ENCODE measurements around the gene PNKD. TPM values are rescaled to one million over a fixed set of nuclear protein-coding genes. Genes with fewer than 3 reads are reported as not detected.
"Not testable (repeated sequence)": the region's sequence is repeated elsewhere in the genome, so short reads cannot be mapped to it uniquely, and the experiment has no call there.

The PNKD gene
- total and polyA plus RNA-seq, 7 donors: 31.5 to 86.9 (median 54.5) TPM

DNA sequence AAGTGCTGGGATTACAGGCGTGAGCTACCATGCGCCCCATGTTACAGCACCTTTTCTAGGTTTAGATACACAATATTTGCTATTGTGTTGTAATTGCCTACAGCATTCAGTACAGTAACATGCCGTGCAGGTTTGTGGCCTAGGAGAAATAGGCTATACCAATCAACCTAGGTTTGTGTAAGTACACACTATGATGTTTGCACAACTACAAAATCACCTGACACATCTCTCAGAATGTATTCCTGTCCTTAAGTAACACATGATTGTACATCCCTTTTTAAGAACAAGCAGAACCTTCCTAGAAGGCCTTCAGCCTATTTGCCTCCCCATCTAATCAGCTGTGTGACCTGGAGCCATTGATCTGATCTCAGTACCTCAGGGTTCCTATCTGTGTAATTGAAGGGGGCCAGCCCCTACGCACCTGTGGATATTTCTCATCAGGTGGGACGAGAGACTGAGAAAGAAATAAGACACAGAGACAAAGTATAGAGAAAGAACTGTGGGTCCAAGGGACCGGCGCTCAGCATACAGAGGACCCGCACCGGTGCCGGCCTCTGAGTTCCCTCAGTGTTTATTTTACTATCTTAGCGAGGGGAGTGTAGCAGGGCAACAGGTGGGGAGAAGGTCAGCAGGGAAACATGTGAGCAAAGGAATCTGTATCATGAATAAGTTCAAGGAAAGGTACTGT is 40.7 kb downstream of the PNKD start:
- ATAC-seq (no peak), DNase-seq (no peak)
- 87 to 92% (median 89%) methylated on average over 11 of the region's 11 CpGs for WGBS, 3 donors
- TF ChIP-seq, protein P1, sequence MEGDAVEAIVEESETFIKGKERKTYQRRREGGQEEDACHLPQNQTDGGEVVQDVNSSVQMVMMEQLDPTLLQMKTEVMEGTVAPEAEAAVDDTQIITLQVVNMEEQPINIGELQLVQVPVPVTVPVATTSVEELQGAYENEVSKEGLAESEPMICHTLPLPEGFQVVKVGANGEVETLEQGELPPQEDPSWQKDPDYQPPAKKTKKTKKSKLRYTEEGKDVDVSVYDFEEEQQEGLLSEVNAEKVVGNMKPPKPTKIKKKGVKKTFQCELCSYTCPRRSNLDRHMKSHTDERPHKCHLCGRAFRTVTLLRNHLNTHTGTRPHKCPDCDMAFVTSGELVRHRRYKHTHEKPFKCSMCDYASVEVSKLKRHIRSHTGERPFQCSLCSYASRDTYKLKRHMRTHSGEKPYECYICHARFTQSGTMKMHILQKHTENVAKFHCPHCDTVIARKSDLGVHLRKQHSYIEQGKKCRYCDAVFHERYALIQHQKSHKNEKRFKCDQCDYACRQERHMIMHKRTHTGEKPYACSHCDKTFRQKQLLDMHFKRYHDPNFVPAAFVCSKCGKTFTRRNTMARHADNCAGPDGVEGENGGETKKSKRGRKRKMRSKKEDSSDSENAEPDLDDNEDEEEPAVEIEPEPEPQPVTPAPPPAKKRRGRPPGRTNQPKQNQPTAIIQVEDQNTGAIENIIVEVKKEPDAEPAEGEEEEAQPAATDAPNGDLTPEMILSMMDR (IDR thresholded peaks at IDR 0.05): no peak
- no peak overlapping the region for H3K27ac ChIP-seq
- H3K36me3 ChIP-seq (ENCODE audit: insufficient read depth in 1 of 2, low read depth in 1 of 2): no peaks in the 10 kb centered on the region
- no peaks in the 10 kb centered on the region for H3K27me3 ChIP-seq (ENCODE audit: insufficient read depth in 3 of 3, low read length in 2 of 3)
- H3K4me1 ChIP-seq: no peaks in the 10 kb centered on the region
- no peaks in the 10 kb centered on the region for H3K9me3 ChIP-seq
- H3K4me3 ChIP-seq: no peak overlapping the region
- intact Hi-C loops (cut with DNase I): no loop called here

DNA sequence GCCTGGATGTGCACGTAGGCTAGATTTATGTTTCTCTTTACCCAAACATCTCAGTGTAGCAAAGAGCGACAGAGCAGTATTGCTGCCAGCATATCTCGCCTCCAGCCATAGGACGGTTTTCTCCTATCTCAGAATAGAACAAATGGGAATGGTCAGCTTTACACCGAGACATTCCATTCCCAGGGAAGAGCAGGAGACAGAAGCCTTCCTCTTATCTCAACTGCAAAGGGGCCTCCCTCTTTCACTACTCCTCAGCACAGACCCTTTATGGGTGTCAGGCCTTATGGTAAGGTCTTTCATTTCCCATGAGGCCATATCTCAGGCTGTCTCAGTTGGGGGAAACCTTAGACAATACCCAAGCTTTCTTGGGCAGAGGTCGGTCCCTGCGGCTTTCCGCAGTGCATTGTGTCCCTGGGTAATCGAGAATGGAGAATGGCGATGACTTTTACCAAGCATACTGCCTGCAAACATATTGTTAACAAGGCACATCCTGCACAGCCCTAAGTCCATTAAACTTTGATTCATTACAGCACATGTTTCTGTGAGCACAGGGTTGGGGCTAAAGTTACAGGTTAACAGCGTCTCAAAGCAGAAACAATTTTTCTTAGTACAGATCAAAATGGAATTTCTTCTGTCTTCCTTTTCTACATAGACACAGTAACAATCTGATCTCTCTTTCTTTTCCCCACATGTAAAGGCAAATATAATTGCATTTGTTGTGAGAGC is 41.4 kb downstream of the PNKD start:
- H3K27me3 ChIP-seq (ENCODE audit: insufficient read depth in 3 of 3, low read length in 2 of 3); H3K27ac ChIP-seq; ATAC-seq; DNase-seq; H3K9me3 ChIP-seq; intact Hi-C loops (cut with DNase I); H3K36me3 ChIP-seq (ENCODE audit: insufficient read depth in 1 of 2, low read depth in 1 of 2); H3K4me1 ChIP-seq; H3K4me3 ChIP-seq: not testable (repeated sequence)
- WGBS, 3 donors: 71 to 78% (median 78%) methylated on average over 11 of the region's 11 CpGs

DNA sequence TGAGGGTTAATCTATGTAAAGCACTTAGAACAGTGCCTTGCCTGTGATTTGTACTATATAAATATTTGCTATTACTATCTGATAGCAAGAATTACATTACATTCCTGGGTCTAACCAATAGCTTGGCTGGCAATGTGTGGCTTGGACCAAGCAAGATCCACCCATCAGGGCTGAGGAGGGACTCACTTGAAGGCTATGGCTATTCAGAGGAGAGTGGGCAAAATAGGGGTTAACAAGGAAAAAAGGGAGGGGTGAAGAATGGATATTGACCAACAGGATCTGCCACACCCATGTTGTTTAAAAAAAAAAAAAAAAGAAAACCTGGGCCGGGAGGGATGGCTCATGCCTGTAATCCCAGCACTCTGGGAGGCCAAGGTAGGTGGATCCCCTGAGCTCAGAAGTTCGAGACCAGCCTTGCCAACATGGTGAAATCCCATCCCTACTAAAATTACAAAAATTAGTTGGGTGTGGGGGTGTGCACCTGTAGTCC is 42.0 kb downstream of the PNKD start:
- Histone ChIP-seq H3K36me3 (ENCODE audit: insufficient read depth in 1 of 2, low read depth in 1 of 2) (no peaks in the 10 kb centered on the region), H3K4me3 (no peak overlapping the region), H3K4me1 (no peaks in the 10 kb centered on the region), H3K9me3 (no peaks in the 10 kb centered on the region), H3K27ac (no peak overlapping the region), H3K27me3 (ENCODE audit: insufficient read depth in 3 of 3, low read length in 2 of 3) (no peaks in the 10 kb centered on the region)
- DNase-seq: no peak
- WGBS, 3 donors: 62 to 100% (median 68%) methylated on average over 1 to 2 of the region's 2 CpGs
- TF ChIP-seq, protein P1 (IDR thresholded peaks at IDR 0.05): no peak
- no peak for ATAC-seq
- intact Hi-C loops (cut with DNase I): no loop called here

DNA sequence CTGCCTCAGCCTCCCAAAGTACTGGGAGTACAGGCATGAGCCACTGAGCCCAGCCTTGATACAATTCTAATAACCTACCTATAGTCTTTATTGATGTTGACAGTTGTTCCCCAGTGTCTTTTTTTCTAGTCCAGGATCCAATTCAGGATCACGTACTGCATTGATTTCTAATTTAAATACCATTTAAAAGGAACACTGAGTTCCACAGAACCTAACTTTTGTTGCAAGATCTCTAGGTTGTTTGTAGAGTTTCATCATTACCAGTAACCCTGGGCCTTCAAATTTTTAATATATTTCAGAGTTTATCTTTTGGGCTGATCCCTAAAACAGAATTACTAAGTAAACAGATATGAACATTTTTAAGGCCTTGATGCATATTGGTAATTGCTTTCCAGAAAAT is 43.0 kb downstream of the PNKD start:
- no peak for ATAC-seq
- intact Hi-C loops (cut with DNase I): no loop called here
- TF ChIP-seq, protein P1 (IDR thresholded peaks at IDR 0.05): no peak

DNA sequence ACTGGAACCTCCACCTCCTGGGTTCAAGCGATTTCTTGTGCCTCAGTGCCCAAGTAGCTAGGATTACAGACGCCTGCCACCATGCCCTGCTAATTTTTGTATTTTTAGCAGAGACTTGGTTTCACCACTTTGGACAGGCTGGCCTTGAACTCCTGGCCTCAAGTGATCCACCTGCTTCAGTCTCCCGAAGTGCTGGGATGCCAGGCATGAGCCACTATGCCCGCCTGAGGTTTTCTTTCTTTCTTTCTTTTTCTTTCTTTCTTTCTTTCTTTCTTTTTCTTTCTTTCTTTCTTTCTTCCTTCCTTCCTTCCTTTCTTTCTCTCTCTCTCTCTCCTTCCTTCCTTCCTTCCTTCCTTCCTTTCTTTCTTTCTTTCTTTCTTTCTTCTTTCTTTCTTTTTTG is 44.4 kb downstream of the PNKD start:
- H3K36me3 ChIP-seq (ENCODE audit: insufficient read depth in 1 of 2, low read depth in 1 of 2); H3K27ac ChIP-seq; H3K27me3 ChIP-seq (ENCODE audit: insufficient read depth in 3 of 3, low read length in 2 of 3); DNase-seq; H3K4me1 ChIP-seq; ATAC-seq; H3K9me3 ChIP-seq; intact Hi-C loops (cut with DNase I); H3K4me3 ChIP-seq: not testable (repeated sequence)
- whole genome bisulfite sequencing, 3 donors: 89 to 97% (median 91%) methylated on average over 4 of the region's 4 CpGs

More for the DNA sequence above, 43.0 kb downstream of the PNKD start:
- Histone ChIP-seq H3K27me3 (ENCODE audit: insufficient read depth in 3 of 3, low read length in 2 of 3) (no peaks in the 10 kb centered on the region), H3K36me3 (ENCODE audit: insufficient read depth in 1 of 2, low read depth in 1 of 2) (no peaks in the 10 kb centered on the region), H3K4me1 (no peaks in the 10 kb centered on the region), H3K9me3 (no peaks in the 10 kb centered on the region), H3K27ac (no peak overlapping the region), H3K4me3 (no peak overlapping the region)
- 85 to 92% (median 92%) methylated on average over 1 of the region's 1 CpG for WGBS, 3 donors
- DNase-seq: no peak

Data from psoas muscle (tissue), 8 donors.